ENCODE measurements around the gene UQCRHL. TPM values are rescaled to one million over a fixed set of nuclear protein-coding genes. Genes with fewer than 3 reads are reported as not detected.
"Not testable (repeated sequence)": the region's sequence is repeated elsewhere in the genome, so short reads cannot be mapped to it uniquely, and the experiment has no call there.

Gene UQCRHL
- 1.9 TPM for polyA plus RNA-seq (ENCODE audit: insufficient read length)

DNA sequence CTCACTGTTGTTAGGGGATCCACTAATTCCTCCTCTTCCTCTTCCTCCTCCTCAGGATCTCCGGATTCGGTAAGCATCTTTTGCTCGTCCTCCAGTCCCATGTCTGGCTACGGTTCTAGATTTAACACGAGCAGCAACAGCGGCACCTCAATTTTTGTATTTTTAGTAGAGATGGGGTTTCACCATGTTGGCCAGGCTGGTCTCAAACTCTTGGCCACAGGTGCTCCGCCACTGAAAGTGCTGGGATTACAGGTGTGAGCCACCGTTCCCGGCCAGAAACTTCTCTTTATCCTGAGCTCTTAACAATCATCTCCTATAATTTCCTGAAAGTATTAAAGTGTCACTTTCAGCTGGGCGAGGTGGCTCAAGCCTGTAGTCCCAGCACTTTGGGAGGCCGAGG, at the start of gene UQCRHL:
TSS of gene UQCRHL (minus strand) at position 101 of the 400 bp plus-strand sequence. CDS start at position 101, 0 bp downstream.
- not testable (repeated sequence) for DNase-seq (ENCODE audit: low read depth)

DNA sequence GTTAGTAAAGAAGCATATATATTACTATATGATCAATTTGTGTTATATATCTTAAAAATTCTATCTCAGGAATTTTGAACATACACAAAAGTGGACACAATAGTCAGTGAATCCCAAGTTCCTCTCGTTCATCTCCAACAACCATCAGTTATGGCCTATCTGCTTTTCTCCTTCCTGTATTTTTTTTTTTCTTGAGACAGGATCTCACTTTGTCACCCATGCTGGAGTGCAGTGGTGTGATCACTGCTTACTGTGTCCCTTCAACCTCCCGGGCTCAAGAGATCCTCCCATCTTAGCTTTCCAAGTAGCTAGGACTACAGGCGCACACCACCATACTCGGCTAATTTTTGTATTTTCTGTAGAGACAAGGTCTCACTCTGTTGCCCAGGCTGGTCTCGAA, 49.4 kb upstream of the UQCRHL start:
- no peak for DNase-seq (ENCODE audit: low read depth)

DNA sequence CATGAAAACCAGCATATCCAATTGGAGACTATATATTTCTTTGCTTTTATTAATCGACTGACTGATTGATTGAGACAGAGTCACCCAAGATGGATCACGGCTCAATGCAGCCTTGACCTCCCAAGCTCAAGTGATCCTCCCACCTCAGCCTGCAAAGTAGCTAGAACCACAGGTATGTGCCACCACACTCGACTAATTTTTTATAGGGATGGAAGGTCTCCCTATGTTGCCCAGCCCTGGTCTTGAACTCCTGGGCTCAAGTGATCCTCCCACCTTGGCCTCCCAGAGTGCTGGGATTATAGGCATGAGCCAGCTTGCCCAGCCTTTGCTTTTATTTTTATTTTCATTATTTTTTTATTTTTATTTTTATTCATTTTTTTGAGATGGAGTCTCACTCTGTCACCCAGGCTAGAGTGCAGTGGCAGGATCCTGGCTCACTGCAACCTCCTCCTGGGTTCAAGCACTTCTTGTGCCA, 45.4 kb upstream of the UQCRHL start:
- no peak for DNase-seq (ENCODE audit: low read depth)

DNA sequence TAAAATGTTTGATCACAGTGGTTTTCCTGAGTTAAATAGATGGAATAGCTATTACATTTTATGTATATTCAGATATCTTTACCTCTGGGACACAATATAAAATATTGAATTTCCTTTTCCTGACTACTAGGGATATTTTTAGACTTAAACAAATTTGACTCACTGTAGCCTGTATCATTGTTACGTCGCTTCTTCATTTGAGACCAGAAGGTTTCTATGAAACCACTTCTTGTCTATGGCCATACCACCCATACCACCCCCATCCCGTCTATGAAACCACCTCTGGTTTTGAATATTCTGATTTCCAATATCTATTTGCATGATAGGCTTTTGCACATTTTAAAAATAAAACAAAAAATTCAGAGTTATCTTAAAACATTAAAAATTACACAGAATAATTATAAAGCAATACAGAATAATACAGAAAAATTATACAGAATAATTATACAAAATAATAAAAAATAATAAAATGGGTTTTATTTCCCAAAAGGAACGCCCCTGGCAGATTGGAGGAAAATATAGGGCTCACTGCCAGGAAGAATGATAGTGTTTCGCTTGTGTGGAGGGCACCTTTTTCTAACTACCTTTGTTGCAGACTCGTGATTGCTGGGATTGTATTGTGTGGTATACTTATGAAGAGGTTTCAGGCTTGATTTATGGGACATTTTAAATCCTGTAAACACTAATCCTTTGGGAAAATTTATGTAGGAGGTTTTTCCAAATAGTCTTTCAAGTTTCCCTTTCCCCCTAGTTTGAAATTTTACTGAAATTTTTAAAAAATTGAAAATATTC, 44.8 kb upstream of the UQCRHL start:
- DNase-seq (ENCODE audit: low read depth), result no peak

DNA sequence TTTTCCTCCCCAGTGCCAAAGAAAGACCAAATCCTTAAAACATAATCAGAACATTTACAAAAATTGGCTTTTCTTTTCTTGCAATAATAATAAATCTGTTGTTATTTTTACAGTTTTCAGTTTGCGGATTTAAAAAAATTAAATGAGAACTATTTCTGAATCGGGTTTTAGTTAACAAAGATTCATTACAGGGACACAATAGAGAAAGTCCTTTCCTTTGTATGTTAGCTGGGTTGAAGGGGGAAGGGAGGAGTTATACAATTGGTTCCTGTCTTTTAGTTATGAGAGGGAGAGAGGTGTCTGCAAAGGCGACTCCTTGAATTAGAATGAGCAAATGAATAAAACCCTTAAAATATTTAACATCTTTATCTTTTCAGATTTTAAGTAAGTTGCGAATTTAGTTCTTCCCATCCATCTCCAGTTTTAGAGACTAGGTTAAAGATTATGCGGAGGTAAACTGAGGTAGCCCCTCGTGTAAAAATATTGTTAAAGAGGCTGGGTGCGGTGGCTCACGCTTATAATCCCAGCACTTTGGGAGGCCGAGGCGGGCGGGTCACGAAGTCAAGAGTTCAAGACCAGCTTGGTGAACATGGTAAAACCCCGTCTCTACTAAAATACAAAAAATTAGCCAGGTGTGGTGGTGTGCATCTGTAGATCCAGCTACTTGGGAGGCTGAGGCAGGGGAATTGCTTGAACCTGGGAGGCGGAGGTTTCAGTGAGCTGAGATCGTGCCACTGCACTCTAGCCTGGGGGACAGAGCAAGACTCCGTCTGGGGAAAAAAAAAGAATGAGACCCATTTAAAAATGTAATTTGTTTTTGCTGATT, 44.0 kb upstream of the UQCRHL start:
- no peak for DNase-seq (ENCODE audit: low read depth)

DNA sequence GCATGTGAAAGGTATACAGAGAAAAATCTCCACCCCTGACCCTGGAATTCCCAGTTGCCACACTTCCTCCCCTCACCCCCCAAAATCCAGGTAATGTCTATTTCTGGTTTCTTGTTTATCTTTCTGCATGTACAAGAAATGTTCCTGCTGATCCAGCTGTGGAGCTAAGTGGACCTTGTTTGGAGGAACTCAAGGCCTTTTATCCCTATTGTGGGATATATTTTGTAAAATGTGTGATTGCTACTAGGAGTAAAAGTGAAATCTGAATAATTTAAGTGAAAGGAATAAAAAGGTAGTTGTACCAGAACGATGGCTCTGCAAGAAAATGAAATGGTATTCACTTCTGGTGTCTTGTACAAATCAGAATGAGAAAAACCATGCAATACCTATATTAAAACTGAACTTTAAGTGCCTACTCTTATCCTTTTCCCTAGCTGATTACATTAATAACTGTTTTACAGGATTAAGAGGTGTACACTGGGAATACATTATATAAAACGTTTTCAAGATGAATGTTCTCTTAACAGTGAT, 43.1 kb upstream of the UQCRHL start:
- no peak for DNase-seq (ENCODE audit: low read depth)

DNA sequence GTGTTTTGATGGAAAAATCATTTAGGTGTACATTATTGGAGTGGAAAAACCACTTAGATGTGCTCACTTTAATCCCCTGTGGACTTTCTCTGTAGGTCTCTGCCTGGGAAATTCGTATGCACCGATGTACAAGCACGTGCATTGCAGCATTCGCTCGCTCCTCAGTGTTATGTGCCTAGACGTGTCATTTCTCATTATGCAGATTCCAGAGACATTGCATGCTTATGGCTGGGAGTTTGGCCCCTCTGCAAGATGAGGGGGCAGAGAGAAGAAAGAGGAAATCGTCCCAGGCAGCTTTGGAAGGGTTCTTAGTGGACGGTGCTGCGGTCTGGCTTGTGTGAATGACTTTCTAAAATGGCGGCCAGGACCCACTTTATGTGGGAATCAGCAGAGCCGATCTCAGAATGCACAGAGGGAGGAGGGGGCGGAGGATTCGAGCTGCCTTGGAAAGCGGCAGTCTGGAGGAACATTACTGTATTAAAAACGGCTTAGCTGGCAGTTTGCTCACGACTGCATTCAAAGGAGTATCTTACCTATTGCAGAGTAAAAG, 42.4 kb upstream of the UQCRHL start:
- no peak for DNase-seq (ENCODE audit: low read depth)

DNA sequence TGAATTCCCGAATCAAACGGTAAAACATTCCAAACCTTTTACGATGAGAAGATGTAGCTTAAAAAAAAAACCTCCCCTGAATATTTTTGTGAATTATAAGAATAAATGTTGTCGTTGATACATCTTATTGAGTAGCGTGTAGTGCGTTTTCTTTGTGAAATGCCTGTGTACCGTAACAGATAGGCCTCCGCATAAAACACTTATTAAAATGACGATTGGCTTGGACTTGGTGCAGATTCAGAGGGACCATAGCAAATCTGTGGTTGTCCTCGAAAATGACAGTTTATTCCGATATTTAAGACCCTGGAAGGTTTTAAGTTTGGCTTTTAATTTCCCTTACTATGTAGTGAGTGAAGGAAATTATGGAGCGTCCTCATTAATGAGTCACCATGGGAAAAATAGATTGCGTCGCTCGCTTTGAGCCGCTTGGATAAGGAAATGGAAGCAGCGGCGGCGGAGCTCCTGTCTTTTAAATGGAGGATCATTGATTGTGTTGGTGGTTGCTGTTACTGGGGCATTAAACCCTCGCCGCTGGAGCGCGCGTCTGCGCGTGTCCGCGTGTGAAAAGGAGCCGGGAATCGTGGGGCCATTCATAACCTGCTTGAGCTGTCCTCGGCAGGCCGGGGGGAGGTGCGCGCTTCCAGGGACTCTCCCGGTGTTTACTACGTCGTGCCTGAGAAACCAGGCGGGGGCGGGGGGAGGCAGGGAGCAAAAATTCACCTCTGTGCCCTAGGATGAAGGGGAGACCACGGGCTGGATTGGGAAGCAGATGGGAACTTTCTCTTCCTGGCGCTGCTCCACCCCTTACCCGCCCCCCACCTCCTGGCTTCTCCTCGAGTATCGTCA, 41.7 kb upstream of the UQCRHL start:
- no peak for DNase-seq (ENCODE audit: low read depth)

DNA sequence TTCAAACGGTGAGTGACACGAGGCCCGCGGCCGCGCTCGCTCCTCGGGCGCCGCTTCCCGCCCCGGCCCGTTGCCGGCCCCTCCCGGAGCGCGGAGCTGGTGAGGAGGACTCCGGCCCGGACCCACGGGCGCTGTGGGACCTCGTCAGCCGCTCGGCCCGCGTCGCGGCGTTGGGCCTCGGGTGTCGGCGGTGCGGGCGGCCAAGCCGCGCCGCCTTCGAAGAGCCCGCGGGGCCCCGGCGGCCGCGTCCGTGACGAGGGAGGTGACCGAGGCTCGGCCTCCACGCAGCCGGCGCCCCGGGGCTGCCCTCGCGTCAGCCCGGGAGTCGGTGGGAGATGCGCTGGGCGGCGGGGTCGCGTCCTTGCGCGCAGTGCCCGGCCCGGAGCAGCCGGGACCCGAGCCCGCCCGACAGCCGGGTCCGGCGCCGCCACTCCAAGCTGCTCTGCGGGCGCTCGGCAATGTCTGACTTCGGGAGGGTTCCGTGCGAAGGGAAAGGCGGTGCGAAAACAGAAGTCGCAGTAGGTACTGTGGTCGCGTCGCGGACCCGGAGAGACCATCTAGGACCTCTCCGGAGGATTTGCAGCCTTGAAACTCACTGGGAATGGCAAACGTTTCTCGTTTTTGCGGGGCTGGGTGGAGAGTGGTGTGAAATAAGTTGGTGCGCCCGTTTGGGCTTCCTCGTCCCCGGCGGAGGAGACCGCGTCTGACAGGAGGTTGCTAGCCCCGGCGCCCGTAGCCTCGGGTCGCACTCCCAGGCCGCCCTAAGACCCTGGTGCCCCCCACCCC, 40.9 kb upstream of the UQCRHL start:
- DNase-seq (ENCODE audit: low read depth), result no peak

DNA sequence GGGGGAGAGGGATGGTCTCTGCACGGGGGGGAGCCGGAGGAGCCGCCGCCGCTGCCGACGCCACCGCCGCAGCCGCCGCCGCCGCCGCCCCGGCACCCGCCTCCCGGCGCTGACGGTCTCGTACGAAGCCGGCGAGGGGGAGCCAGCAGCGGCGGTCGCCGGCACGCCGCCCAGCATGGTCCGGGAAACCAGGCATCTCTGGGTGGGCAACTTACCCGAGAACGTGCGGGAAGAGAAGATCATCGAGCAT, 40.4 kb upstream of the UQCRHL start:
- DNase-seq (ENCODE audit: low read depth), result no peak

DNA sequence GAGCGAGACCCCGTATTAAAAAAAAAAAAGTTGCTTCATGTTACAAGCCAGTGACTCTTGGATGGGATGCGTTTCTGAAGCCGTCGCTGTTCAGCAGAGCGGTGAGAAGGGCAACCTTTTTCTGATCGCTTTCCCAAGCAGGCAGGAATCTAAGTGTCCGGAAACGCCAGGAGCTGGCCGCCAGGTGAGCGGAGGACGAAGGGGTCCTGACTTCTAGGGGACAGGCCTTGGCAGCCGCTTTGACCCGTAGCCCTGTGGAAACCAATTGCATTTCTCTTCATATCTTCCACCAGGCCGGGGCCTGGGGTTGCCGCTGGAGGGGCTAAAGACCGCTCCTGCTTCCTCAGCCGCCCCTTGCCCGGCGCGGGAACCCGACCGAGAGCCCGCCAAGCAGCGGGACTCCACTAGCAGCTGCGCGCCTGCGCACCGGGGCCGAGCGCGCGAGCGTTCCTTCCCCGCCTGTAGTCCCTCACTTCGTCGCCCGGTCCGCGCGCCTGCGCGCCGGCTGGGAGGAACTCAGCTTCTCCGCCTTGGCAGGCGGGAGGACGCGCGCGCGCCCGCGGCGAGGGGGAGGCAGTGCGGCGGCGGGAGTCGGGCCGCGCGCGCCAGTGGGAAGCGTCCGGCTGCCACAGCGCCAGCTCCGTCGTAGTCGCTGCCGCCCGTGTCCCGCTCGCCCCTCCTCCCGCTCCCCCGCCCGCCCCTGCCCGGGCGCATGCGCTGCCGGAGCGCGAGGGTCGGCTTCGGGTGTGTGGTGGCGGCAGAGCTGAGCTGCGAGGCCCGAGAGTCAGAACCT, 39.8 kb upstream of the UQCRHL start, which contains the start of gene SPEN:
TSS of gene SPEN (plus strand) at position 608 of the 793 bp plus-strand sequence. CDS start 361 bp downstream, outside the sequence.
- DNase-seq (ENCODE audit: low read depth), result peak; percentile 98

DNA sequence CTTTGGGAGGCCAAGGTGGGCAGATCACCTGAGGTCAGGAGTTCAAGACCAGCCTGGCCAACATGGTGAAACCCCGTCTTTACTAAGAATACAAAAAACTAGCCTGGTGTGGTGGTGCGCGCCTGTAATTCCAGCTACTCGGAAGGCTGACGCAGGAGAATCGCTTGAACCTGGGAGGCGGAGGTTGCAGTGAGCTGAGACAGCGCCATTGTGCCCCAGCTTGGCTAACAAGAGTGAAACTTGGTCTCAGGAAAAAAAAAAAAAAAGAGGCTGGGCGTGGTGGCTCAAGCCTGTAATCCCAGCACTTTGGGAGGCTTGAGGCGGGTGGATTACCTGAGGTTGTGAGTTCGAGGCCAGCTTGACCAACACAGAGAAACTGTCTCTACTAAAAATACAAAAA, 38.6 kb upstream of the UQCRHL start:
- not testable (repeated sequence) for DNase-seq (ENCODE audit: low read depth)

DNA sequence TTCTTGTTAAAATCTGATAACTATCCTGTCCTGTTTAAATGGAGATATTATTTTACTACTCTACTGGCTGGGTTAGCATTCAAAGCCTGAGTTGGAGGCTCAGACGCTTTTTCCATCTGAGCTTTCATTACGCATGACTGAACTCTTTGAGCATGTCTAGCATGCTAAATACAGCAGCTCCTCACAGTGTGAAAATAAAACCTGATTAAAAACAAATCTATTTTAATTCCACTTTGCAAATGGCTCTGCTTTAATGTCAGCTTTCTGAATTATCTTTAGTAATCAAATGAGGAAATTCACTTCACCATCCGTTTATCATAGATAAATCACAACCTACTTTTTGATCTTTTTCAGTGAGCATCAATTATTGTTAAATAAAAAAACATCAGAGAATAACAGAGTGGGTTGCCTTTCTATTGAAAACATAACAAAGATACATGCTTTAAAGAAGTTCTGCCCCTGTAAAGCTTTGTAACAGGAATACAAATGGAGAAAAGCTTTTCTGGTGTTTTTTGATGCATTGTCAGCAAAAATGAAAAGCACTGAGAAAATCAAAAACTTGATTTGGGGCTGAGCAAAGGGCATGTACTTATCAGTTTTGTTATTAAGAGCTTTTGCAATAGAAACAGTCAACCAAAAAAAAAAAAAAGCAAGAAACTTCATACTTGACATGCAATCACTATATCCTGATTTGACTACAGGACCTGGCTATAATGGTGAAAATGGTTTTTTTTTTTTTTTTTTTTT, 36.5 kb upstream of the UQCRHL start:
- DNase-seq (ENCODE audit: low read depth), result no peak

DNA sequence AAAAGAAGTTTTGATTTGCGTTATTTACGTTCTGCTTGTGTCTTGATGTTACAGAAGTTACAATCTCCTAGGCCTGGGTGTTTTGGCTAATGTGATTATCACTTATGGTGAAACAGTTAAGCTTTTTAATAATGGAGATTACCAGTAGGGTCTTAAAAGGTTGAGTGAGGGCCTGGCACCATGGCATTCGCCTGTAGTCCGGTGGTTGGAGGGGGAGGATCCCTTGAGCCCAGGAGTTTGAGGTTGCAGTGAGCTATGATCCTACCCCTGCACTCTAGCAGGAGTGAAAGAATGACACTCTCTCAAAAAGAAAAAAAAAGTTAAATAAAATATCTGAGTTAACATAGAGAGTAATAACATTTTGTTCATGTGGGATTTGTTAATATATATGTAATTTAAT, 31.3 kb upstream of the UQCRHL start:
- no peak for DNase-seq (ENCODE audit: low read depth)

DNA sequence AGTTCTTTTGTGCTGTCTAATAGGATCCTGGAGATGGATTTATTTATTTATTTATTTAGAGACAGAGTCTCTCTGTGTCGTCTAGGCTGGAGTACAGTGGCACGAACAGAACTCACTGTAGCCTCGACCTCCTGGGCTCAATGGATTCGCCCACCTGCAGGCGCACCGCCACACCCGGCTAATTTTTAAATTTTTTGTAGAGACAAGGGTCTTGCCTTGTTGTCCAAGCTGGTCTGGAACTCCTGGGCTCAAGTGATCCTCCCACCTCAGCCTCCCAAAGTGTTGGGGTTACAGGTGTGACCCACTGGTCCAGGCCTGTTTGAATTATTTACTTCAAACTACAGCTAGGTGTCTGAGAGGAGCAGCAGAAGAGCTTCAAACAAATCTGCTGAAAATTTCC, 30.5 kb upstream of the UQCRHL start:
- DNase-seq (ENCODE audit: low read depth), result no peak

DNA sequence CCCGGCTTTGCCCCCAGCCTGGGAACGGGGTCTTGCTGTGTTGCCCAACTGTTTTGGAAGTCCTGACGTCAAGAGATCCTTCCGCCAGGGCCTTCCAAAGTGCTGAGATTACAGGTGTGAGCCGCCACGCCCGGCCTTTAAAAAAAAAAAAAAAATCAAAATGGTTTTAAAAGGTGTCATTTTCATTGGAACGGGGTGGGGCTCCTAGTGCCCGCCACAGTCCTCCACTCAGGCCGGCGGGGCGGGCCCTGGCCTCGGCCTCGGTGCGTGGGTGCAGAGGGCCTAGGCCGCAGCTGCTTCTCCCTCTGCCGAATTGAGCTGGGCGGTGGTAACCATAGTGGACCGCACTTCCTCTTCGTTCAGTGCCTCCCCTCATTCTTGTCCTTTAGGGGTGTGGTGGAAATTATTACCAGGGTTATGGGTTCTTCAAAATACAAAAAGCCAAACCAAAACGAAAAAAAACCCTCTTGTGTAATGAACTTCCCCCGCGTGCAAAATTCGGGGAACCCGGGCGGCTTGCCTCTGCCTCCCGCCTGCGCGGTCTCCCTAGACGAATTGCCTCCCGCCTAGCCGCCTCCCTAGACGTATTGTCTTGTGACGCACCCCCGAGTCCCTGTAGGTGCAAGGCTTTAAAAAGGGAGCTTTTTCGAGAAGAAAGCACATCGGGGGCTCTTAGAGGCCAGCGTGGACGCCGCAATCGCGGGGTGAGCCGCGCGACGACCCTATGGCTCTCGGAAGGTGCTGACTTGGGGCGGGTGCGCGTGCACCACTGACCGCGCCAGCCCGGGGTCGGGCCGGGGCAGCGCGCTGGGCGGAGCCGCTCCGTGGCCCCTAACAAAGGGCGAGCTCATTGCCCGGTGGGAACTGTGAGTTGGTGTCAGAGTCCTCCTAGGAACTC, 29.6 kb upstream of the UQCRHL start:
- DNase-seq (ENCODE audit: low read depth), result no peak

DNA sequence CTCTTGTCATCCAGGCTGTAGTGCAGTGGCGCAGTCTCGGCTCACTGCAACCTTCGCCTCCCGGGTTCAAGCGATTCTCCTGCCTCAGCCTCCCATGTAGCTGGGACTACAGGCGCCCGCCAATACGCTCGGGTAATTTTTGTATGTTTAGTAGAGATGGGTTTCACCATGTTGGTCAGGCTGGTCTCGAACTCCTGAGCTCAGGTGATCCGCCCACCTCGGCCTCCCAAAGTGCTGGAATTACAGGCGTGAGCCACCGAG, 29.0 kb upstream of the UQCRHL start:
- DNase-seq (ENCODE audit: low read depth), result not testable (repeated sequence)
